ENCODE measurements around the gene CDH4. TPM values are rescaled to one million over a fixed set of nuclear protein-coding genes. Genes with fewer than 3 reads are reported as not detected.

Gene CDH4
- total RNA-seq, 1 experiment from 2014 or later, result 25.0 TPM

DNA sequence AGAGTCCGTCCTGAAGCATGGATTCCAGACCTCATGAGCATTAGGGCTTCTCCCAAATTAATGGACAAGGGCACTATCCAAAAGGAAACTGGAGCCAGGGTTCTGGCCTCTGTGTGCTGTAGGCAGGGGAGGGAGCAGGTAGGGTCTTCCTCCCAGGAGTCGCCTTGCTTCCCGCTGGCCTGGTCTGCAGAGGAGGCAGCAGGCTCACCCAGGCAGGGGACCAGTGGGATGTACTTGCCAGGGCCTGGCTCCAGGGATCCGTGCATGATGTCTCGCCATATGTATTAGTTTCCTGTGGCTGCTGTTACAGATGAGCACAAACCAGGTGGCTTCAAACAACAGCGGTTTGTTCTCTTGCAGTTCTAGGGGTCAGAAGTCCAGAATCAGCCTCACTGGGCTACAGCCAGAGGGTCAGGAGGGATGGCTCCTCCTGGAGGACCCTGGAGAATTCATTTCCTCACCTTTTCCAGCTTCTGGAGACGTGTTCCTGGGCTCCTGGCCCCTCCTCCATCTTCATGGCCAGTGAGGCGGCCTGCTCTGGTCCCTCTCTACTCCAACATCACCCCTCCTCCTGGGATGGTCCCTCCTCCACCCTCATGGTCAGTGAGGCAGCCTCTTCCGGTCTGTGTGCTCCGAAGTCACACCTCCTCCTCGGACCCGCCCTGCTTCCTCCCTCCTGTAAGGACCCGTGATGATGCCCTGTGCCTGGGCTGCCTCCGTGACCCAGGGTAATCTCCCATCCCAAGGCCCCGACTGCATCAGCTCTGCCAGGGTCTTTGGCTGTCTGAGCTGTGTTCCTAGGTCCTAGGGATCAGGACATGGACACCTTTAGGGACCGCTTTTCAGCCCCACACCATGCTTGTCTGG is 329.1 kb downstream of the CDH4 start:
- no peak for DNase-seq (ENCODE audit: unreplicated experiment)
- intact Hi-C loops (cut with micrococcal nuclease), result no loop called here
- Mint-ChIP-seq H3K4me1 (ENCODE audit: insufficient read depth, unreplicated experiment) (no peaks in the 10 kb centered on the region), H3K27ac (ENCODE audit: low read depth, unreplicated experiment) (no peak overlapping the region), H3K36me3 (ENCODE audit: insufficient read depth, unreplicated experiment) (no peaks in the 10 kb centered on the region), H3K9me3 (ENCODE audit: unreplicated experiment) (no peaks in the 10 kb centered on the region), H3K27me3 (ENCODE audit: insufficient read depth, unreplicated experiment) (no peaks in the 10 kb centered on the region), H3K4me3 (ENCODE audit: unreplicated experiment) (no peak overlapping the region)
- TF ChIP-seq, protein P1, sequence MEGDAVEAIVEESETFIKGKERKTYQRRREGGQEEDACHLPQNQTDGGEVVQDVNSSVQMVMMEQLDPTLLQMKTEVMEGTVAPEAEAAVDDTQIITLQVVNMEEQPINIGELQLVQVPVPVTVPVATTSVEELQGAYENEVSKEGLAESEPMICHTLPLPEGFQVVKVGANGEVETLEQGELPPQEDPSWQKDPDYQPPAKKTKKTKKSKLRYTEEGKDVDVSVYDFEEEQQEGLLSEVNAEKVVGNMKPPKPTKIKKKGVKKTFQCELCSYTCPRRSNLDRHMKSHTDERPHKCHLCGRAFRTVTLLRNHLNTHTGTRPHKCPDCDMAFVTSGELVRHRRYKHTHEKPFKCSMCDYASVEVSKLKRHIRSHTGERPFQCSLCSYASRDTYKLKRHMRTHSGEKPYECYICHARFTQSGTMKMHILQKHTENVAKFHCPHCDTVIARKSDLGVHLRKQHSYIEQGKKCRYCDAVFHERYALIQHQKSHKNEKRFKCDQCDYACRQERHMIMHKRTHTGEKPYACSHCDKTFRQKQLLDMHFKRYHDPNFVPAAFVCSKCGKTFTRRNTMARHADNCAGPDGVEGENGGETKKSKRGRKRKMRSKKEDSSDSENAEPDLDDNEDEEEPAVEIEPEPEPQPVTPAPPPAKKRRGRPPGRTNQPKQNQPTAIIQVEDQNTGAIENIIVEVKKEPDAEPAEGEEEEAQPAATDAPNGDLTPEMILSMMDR (IDR thresholded peaks at IDR 0.05; ENCODE audit: unreplicated experiment), result no peak
- POLR2A ChIA-PET, result no interaction called here
- no TSS peak for BruUV-seq (replicated peaks)
- CTCF ChIA-PET, result interaction anchor here (0.7 kb wide), 1 partner anchor 14 kb away, joined by 3 read pairs; no protein-coding TSS in a partner anchor

DNA sequence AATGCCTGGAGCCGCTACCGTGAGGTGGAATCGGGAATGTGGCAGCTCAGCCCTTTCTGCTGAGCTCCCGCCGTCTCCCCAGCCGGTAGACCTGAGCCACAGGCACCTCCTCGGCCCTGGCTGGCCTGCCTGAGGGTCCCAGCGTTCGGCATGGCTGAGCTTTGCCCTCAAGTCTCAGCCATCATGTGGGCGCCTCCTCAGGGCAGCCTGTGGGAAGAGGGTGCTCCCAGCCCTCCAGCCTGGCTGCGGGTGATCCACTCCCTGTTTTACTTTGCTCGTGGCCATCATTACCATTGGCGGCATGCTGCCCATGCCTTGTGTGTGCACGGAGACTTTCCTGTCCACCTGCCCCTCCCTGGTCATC is 329.7 kb downstream of the CDH4 start:
- Mint-ChIP-seq H3K36me3 (ENCODE audit: insufficient read depth, unreplicated experiment) (no peaks in the 10 kb centered on the region), H3K4me1 (ENCODE audit: insufficient read depth, unreplicated experiment) (no peaks in the 10 kb centered on the region)

DNA sequence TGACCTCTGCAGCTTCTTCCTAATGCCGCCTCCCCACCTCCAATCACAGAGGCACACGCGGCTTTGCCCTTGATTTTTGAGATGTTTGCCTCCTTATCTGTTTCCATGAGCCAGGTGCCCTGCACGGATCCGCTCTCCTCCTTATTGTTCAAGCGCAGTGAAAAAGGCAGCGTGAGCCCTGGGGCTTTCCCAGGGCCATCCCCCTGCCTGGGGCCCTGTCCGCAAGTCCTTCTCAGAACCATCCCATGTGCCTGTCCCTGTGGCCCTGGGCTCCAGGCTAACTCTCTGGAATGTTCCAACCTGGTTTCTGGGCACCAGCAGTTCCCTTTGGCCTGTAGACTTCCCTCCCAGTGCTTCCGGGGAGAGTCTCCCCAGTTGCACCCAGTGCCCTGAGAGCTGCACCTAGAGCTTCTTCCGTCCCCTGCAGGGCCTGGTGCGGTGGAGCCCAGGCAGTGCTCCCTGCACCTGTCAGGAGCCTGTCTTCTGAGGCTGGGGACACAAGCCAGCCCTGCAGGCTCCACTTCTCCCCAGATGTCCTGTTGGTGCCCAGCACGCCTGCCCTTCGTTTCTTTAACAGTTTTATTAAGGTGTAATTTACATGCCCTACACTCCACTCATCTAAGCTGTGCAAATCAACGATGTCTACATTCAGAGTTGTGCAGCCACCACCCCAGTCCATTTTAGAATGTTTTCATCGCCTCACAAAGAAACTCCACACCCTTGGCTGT is 330.3 kb downstream of the CDH4 start:
- CTCF ChIA-PET, result no interaction called here
- H3K27ac Mint-ChIP-seq (ENCODE audit: low read depth, unreplicated experiment), result no peak overlapping the region
- no peak overlapping the region for H3K4me3 Mint-ChIP-seq (ENCODE audit: unreplicated experiment)
- no peaks in the 10 kb centered on the region for H3K9me3 Mint-ChIP-seq (ENCODE audit: unreplicated experiment)
- intact Hi-C loops (cut with micrococcal nuclease), result no loop called here
- no peaks in the 10 kb centered on the region for H3K4me1 Mint-ChIP-seq (ENCODE audit: insufficient read depth, unreplicated experiment)
- no peak for DNase-seq (ENCODE audit: unreplicated experiment)
- BruUV-seq (replicated peaks), result no TSS peak
- POLR2A ChIA-PET, result no interaction called here
- TF ChIP-seq, protein P1 (IDR thresholded peaks at IDR 0.05; ENCODE audit: unreplicated experiment), result no peak
- no peaks in the 10 kb centered on the region for H3K27me3 Mint-ChIP-seq (ENCODE audit: insufficient read depth, unreplicated experiment)
- H3K36me3 Mint-ChIP-seq (ENCODE audit: insufficient read depth, unreplicated experiment), result no peaks in the 10 kb centered on the region

More for the DNA sequence above, 329.7 kb downstream of the CDH4 start:
- no peaks in the 10 kb centered on the region for H3K27me3 Mint-ChIP-seq (ENCODE audit: insufficient read depth, unreplicated experiment)
- TF ChIP-seq, protein P1 (IDR thresholded peaks at IDR 0.05; ENCODE audit: unreplicated experiment), result no peak
- no peak overlapping the region for H3K27ac Mint-ChIP-seq (ENCODE audit: low read depth, unreplicated experiment)
- no peak overlapping the region for H3K4me3 Mint-ChIP-seq (ENCODE audit: unreplicated experiment)
- ChIA-PET CTCF (interaction anchor here (0.7 kb wide), 1 partner anchor 15 kb away, joined by 3 read pairs; no protein-coding TSS in a partner anchor), POLR2A (no interaction called here)
- no peak for DNase-seq (ENCODE audit: unreplicated experiment)
- no peaks in the 10 kb centered on the region for H3K9me3 Mint-ChIP-seq (ENCODE audit: unreplicated experiment)
- intact Hi-C loops (cut with micrococcal nuclease), result no loop called here
- BruUV-seq (replicated peaks), result no TSS peak

DNA sequence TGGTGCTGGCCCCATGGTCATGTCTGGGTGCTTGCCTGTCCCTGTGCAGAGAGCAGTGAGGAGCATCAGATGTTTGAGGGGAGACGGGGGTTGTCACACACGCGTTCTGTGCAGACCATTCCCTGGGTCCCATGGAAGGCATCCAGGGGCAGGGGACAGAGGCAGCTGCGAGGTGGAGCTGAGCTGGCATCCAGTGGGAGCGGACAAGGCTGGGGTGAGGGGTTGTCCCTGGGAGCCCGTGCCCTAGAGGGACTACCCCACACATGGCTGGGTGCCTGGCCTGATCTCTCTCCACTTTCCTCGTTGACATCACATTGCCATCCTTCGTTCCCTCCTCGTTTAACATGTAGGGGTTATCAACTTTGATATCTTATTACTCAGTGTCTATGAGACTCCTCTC is 331.3 kb downstream of the CDH4 start:
- Mint-ChIP-seq H3K4me3 (ENCODE audit: unreplicated experiment) (no peak overlapping the region), H3K36me3 (ENCODE audit: insufficient read depth, unreplicated experiment) (no peaks in the 10 kb centered on the region), H3K27ac (ENCODE audit: low read depth, unreplicated experiment) (no peak overlapping the region), H3K4me1 (ENCODE audit: insufficient read depth, unreplicated experiment) (no peaks in the 10 kb centered on the region), H3K9me3 (ENCODE audit: unreplicated experiment) (no peaks in the 10 kb centered on the region), H3K27me3 (ENCODE audit: insufficient read depth, unreplicated experiment) (no peaks in the 10 kb centered on the region)
- no TSS peak for BruUV-seq (replicated peaks)
- ChIA-PET CTCF (no interaction called here), POLR2A (no interaction called here)
- no peak for DNase-seq (ENCODE audit: unreplicated experiment)
- TF ChIP-seq, protein P1 (IDR thresholded peaks at IDR 0.05; ENCODE audit: unreplicated experiment), result no peak
- intact Hi-C loops (cut with micrococcal nuclease), result no loop called here

All from MCF 10A (cell line).